Activated CD4-positive, alpha-beta T cell treated with anti-CD3 and anti-CD28 coated beads, Interleukin-2, Interleukin-4, amounts not matched to agents 100 ng/mL and 50 ng/mL, durations not matched to agents 16 hours and 8 hours (primary cell): ENCODE data around the gene SMPD2.

Experiments
- DNase-seq: peaks from one replicate; pipeline ENCODE4 v3.0.0-alpha.2; 2020; ENCODE audit warnings: low spot score

The SMPD2 gene, protein sequence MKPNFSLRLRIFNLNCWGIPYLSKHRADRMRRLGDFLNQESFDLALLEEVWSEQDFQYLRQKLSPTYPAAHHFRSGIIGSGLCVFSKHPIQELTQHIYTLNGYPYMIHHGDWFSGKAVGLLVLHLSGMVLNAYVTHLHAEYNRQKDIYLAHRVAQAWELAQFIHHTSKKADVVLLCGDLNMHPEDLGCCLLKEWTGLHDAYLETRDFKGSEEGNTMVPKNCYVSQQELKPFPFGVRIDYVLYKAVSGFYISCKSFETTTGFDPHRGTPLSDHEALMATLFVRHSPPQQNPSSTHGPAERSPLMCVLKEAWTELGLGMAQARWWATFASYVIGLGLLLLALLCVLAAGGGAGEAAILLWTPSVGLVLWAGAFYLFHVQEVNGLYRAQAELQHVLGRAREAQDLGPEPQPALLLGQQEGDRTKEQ

DNA sequence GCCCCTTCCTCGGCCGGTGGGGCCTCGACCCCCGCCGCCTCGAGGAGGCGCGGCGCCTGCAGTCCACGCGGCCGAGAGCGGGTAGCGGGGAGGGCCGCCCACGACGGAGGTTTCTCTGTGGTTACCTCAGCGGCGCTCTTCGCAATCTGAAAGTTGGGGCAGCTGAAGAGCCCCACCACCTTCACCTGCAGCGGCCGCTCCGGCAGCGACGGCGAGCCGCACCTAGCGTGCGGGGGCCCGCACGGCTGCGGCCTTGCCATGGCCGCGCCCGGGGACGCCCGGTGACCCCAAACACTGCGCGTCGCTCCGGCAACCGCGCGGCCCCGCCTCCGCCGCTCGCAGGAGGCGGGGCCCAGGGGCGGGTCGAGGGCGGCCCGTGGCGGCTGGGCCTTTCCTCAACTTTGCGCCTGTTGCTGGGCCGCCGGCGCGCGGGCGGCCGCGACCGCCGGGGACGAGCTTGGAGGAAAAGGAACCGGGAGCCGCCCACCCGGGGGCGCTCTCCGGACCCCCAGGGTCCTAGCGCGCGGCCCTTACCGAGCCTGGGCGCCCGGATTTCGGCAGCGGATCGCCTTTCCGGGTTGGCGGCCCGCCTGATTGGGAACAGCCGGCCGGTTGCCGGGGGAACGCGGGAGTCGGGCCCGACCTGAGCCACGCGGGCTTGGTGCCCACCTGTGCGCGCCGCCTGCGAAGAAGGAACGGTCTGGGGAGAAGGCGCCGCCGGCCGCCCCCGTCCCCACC lies at the start of gene SMPD2, which contains the start of gene PPIL6:
Gene SMPD2 (plus strand): TSS at position 394 of the 738 bp plus-strand sequence. CDS start 398 bp downstream, outside the sequence.
Gene PPIL6 (minus strand): TSS at position 298 of the 738 bp plus-strand sequence. CDS start 38 bp downstream, at position 260.
- peak; percentile 79 for DNase-seq

DNA sequence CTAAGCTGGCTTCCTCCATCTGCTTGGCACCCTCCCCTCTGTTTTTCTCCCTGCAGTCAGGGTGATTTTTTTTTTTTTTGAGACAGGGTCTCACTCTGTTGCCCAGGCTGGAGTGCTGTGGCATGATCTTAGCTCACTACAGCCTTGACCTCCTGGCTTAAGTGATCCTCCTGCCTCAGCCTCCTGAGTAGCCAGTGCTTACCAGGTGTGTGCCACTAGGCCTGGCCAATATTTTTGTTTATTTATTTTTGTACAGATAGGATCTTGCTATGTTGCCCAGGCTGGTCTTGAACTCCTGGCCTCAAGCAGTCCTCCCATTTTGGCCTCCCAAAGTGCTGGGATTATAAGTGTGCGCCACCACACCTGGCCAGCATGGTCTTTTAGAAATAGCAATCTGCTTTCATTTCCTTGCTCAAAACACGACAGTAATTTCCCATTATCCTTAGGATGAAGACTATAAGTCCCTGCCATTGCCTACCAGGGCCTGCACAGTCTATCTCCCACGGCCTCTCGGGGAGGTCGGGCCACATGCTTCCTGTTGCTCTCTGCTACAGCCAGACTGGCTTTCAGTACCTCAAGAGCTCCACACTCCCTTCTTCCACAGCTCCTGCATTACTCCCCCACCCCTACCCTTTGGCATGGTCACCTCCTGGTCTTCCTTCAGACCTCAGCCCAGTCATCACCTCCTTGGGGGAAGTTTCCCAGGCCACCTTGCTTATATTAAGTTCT lies 47.2 kb upstream of the SMPD2 start:
- DNase-seq, result no peak

DNA sequence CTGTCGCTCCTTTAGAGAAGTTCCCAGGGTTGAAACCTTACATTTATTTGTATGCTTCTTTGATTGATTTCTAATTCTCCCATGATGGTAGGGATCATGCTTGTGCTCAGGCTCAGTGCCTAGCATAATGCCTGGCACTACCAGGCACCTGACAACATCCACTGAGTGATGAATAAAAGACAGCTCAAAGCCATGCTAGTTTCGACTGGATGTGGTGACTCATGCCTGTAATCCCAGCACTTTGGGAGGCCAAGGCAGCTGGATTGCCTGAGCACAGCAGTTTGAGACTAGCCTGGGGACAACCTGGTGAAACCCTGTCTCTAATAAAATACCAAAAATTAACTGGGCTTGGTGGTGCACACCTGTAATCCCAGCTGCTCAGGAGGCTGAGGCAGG lies 46.6 kb upstream of the SMPD2 start:
- no peak for DNase-seq

DNA sequence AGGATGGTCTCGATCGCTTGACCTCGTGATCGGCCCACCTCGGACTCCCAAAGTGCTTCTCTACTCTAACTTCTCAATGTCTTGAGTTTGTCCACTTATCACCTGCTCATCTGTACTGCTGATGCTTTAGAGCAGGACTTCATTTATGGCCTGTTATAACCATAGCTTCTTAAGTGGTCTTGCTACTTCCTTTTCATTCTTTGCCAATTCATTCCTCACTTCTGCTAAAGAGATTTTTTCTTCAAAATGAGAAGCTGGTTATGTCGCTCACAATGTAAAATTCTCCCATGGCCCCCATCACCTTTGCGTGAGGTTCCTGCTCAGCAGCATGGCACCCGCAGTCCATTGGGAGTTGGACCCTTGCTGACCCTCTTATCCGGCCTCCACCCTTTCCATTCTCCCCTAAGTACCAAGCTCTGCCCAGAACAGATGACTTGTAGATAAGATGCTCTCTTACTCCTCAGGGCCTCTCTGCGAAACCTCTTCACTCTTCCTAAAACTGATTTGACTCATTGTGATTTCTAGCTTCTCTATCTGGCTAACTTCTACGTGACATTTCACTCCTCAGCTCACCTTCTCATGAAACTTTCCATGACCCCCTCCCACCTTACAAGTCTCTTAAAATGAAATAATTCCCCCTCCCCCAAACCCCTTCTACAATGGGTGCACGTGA lies 44.3 kb upstream of the SMPD2 start:
- no peak for DNase-seq

DNA sequence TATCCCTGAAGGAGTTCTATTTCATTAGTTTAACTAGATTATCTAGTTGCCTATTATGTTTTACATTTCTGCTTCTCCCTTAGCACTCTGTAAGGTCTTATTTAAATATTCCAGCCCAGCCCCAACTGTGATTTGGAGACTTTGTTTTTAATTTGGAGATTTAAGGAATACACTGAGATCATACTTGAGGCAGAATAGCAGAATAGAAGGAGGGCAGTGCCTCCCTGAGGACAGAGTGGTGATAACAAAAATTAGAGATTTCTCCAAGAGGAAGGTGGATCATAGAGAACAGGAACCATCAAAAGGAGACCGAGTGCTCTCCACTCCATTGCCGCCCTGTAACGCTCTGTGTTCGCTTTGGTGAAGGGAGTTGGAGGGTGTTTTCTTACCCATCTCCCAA lies 43.5 kb upstream of the SMPD2 start:
- no peak for DNase-seq

DNA sequence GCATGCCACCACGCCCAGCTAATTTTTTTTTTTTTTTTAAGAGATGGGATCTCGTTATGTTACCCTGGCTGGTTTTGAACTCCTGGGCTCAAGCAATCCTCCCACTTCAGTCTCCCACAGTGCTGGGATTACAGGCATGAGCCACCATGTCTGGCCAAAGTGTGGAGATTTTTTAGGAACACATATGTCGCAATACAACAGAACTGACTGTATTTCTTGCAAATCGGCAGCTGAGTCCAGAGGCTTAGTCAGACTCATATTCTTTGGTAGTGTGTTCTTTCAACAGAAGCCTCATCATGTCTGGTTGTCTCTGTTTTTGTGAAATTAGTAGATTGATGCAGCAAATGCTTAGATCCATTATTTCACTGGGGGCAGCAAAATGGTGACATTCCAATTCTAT lies 34.3 kb upstream of the SMPD2 start:
- DNase-seq, result no peak

DNA sequence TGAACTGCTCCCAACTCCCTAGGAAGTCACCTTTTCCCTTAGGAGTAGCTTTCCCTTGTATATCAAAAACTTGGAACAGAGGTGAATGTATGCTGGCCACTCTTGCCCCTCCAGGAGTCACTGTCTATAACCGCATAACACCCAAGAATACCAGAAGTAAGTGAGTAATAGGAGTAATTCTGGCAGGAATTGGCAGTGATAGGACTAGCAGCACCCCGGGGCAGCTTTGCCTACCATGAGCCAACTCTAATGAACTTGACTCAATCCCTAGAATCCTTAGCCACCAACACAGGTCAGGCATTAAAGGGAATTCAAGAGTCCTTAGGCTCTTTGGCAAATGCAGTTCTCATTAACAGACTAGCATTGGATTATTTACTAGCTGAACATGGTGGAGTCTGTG lies 29.5 kb upstream of the SMPD2 start:
- no peak for DNase-seq

DNA sequence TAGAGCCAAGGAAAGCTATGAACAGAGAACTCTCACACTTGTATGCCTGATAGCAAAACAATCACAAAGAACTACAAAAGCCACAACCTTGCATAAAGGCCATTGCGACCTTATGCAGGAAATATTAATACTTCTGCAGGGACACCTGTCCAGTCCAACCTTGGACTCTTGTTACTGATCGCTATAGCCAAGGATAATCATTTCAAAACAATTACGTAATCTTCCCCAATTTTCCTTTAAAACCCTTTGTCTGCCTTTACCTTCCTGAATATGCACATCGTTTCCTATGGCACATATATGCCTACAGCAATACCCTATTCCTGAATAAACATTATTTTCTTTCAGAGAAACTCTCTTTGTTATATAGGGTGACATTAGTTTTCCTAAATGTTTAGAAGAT lies 22.9 kb upstream of the SMPD2 start:
- no peak for DNase-seq

DNA sequence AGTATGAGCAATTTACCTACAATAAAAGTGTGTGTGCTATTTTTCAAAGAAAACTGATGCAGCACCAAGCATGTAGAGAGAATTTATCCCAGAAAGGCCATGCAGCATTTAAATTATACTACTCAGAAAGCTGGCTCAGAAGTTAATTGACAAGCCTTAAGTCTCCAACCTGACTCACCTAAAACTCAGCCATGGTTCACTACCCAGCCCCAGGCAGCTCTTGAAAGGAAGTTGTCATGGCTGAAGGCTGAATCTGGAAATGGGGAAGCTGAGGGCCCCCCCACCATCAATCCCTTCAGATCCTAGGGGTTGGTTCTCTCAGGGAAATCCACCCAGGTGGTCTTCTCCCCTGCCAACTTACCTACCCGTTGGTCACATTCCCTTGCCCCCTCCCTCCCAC lies 19.8 kb upstream of the SMPD2 start:
- DNase-seq, result no peak

DNA sequence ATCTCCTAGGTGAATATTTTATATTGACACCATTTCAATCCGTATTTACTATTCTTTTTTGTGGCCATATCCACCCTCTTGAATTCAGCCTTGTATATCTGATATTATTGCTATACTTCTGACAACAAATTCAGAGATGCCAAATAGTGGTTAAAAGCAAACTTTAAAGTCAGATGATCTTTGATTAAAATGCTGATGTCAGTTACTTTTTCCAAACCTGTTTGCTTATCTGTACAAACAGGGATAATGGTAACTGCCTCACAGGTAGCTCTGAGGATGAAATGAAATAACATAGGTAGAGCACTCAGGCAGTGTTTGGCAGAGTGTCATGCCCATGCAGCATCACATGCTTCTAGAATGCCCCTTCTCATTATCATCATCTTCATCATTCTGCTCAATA lies 19.3 kb upstream of the SMPD2 start:
- no peak for DNase-seq

DNA sequence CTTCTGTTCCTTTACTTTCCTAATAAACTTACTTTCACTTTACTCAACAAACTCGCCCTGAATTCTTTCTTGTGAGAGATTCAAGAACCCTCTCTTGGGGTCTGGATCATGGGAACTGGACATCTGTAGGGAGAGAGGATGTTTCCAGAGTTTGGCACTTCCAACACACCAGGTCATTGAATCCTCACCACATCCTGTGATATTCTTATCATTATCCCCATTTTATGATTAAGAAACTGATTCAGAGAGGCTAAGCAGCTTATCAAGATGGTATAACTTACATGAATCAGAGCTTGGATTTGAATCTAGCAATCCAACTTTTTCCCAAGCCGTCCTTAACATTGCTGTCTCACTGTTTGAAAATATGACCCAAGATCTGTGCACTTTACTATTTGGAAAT lies 15.6 kb upstream of the SMPD2 start:
- no peak for DNase-seq

DNA sequence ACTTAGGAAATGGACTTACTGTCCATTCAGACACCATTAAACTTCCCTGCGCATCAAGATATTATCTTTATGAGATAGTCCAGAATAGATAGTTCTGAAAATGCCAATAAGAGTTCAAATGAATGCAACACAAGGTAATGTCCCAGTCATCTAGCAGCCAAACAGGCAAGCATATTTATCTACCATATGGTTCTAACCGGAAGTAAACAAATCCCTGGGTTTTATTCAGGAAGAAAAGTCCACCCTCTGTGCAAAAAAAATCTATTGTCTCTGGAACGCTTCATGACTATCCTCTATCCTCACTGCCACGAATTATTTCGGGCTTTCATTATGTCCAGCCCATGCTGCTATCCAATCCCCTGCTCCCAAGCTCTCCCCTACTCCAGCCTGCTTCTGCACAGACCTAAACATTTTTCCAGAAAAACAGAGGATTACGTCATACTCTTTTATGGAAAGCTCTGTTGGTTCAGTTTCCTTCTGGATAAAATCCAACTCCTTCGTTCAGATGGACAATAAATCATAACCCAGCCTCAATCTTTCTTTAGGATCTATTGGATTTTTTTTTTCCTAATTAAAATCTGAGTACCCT lies 11.5 kb upstream of the SMPD2 start:
- DNase-seq, result no peak

DNA sequence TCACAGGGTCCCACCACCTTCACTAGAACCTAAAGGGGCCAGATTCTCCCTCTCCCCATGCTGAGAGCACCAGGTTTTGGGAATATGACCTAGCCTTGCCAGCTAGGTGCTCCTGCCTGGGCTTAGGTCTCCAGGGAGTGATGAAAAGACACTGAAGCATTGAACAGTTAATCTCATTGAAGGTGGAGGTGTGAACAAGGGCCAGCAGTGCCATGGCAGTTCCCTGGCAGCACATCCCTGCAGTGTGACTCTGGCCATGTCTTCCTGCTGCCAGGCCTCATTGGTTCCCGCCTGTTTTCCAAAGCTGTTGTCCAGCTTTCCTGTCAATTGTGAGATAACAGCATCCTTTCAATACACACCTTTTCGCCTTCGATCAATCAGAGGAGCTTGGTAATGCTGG lies 11.0 kb upstream of the SMPD2 start:
- no peak for DNase-seq

DNA sequence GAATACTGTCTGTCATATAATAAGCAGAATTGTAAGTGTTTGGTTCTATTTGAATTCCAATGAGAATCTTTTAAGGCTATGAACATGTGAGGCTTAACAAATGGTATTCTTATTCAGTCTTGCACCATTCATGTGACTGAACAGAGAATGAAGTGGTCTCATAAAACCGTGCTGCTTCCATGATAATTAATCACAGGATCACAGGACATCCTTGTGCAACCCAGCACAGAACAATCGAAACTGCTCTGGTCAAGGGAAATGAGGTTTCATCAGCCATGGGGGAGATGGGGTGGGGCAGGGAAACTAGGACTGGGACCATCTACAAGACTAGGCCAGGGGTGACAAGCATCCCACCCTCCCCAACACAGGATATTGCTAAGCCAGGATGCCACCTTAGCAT lies 6.1 kb upstream of the SMPD2 start:
- DNase-seq, result no peak

DNA sequence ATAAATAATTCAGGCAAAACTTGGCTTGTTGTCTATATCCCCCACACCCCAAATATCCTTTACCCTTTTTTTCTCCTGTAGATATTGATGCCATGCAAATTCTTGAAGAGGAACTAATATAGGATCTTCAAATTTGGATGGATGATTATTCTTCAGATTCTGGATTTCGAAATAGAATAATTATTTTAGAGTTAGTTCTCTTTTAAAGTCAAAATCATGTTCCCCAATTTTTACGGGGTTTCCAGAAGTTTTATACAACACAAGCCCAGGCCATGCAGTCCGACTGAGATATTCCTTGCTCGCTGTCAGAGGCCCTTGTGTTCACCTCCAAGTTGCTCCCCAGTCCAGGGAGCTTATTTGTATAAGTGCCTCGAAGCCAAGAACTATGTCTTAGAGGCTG lies 4.5 kb upstream of the SMPD2 start:
- no peak for DNase-seq

DNA sequence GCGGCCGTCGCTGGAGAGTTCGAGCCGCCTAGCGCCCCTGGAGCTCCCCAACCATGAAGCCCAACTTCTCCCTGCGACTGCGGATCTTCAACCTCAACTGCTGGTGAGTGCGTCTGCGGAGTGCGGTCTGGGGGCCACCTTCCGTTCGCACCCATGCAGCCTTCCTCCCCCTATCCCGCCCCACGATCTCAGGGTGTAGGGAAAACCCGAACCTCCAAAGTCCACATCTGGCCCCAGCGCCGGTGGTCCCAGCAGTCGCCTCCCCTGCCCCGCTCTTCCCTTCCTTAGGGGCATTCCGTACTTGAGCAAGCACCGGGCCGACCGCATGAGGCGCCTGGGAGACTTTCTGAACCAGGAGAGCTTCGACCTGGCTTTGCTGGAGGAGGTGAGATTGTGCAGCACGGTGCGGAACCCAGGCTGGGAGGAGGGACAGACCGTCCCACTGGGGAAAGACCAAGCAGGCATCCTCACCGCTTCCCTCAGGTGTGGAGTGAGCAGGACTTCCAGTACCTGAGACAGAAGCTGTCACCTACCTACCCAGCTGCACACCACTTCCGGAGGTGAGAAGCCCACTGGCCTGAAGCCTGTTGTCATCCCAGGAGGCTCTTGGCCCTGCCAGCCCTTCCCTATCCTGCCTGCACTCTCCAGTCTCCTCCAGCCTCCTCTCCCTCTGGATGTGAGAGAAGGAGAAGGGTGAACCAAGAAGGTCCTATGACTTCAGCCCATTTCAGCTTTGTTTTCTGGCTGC lies 719 bp downstream of the SMPD2 start:
- DNase-seq, result peak; percentile 24

DNA sequence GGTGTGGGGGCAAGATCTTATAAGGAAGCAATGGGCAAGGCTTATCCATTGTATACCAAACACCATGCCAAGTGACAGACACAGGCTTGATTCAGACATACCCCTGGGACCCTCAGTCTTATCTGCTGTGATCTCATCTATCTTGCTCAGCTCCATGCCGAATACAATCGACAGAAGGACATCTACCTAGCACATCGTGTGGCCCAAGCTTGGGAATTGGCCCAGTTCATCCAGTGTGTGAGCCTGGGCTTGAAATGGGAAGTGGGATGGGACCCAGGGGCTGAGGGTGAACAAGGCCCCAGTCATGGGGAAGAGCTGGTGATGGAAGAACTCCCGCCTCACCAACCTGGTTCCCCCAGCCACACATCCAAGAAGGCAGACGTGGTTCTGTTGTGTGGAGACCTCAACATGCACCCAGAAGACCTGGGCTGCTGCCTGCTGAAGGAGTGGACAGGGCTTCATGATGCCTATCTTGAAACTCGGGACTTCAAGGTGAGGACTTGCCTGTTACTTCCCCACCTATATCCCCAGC lies 1.9 kb downstream of the SMPD2 start:
- no peak for DNase-seq

DNA sequence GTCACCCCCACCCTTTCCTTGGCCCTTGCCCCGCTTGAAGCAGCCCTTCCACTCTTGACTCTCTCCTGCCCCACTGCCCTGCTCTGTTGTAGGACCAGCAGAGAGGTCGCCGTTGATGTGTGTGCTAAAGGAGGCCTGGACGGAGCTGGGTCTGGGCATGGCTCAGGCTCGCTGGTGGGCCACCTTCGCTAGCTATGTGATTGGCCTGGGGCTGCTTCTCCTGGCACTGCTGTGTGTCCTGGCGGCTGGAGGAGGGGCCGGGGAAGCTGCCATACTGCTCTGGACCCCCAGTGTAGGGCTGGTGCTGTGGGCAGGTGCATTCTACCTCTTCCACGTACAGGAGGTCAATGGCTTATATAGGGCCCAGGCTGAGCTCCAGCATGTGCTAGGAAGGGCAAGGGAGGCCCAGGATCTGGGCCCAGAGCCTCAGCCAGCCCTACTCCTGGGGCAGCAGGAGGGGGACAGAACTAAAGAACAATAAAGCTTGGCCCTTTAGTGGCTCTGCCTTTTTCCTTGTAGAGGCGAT lies 3.0 kb downstream of the SMPD2 start:
- DNase-seq, result no peak

DNA sequence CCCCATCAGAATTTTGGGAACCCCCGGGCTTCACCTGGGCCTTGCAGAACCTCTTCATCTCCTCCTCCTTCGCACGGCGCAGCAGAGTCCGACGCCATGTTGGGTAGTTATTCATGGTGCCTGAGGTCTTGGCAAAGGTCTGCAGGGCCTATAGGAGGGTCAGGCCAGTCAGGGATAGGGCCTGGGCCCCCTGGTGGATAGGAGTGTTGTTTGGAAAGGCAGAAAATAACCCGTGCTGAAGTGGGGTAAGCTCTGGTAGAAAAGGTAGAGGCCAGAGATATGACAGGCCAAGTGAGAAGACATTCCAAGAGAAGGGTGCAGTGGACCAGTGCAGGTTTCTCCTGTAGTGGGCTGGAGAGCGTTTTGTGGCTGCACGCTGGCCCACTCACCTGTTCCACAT lies 4.9 kb downstream of the SMPD2 start:
- DNase-seq, result no peak

DNA sequence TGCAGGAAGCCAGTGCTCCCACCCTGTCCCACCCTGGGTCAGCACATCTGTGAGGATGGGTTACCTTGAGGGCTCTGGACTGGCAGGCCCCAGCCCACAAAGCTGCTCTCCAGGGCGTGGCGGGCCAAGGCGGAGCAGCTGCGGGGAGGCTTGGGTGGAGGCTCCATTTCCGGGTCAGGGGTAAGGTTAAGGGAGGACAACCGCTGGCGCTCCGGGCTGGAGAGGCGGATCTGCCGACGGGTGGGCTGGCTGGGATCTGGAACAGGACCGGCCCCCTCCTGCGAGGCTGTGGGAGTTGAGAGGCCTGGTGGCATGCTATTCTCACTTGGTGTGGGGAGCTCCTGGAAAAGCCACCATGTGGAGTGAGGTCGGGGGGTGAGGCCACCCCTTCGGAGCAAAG lies 5.5 kb downstream of the SMPD2 start:
- no peak for DNase-seq

DNA sequence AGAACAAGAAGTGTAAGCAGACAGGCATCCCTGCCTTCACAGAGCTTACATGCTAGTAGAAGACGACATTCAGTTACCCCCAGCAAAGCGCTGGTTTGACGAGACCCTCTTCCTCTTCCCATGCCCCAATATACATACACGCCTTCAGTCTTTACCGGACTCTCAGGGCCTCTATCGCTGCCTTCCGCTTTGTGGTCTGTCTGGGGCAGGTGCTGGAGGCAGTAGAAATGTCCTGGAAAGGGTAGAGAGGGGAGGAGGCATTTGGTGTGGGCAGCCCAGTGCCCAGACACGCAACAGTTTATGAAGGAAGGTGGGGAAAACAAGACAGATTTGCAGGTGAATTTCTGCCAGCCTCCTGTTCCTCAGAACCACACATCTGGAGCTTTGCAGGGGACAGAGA lies 6.0 kb downstream of the SMPD2 start:
- no peak for DNase-seq
